Measurements from ENCODE around the gene TEX11.

- TF ChIP-seq EZH2phosphoT487 (IDR thresholded peaks at IDR 0.05; ENCODE audit: unreplicated experiment) (no peak), CTCF (conservative IDR thresholded peaks at IDR 0.05; ENCODE audit: low read depth in 2 of 2) (no peak), JUNB (IDR thresholded peaks at IDR 0.05; ENCODE audit: unreplicated experiment) (no peak), POLR2AphosphoS5 (IDR thresholded peaks at IDR 0.05; ENCODE audit: low read depth) (no peak), EZH2 (IDR thresholded peaks at IDR 0.05; ENCODE audit: low read depth, unreplicated experiment) (no peak), ETS1 (IDR thresholded peaks at IDR 0.05) (no peak)
Observed at GRCh38 chrX:70488856-70489255, 419.7 kb downstream of the TEX11 start.
